ENCODE data around the gene GREB1. TPM values are rescaled to one million over a fixed set of nuclear protein-coding genes. Genes with fewer than 3 reads are reported as not detected.

GREB1 gene
- total RNA-seq, 1 donor from 2014 or later: 0.42 TPM

- H3K4me1 Mint-ChIP-seq: no peaks in the 10 kb centered on the region
- intact Hi-C loops (cut with micrococcal nuclease): no loop called here
- H3K9me3 Mint-ChIP-seq: peaks cover 2% of the 10 kb centered on the region
- no peak for ATAC-seq (ENCODE audit: low read depth)
- peaks cover 7% of the 10 kb centered on the region for H3K27me3 Mint-ChIP-seq
- TF ChIP-seq CTCF (IDR thresholded peaks at IDR 0.05): no peak
- DNase-seq: no peak
- H3K27ac Mint-ChIP-seq: no peak overlapping the region
- no peaks in the 10 kb centered on the region for H3K36me3 Mint-ChIP-seq (ENCODE audit: low read depth)
- ChIA-PET POLR2A (no interaction called here), CTCF (no interaction called here)
- no peak overlapping the region for H3K4me3 Mint-ChIP-seq
Measured at GRCh38 chr2:11499081-11499743, 34.6 kb upstream of the GREB1 start.

GRCh38 chr2:11500702-11501303 lies 33.0 kb upstream of the GREB1 start:
- H3K36me3 Mint-ChIP-seq (ENCODE audit: low read depth): no peaks in the 10 kb centered on the region
- TF ChIP-seq CTCF (IDR thresholded peaks at IDR 0.05): no peak
- H3K4me3 Mint-ChIP-seq: no peak overlapping the region
- ChIA-PET CTCF (interaction anchor here (0.6 kb wide), 1 partner anchor 192 kb away, joined by 4 read pairs; no protein-coding TSS in a partner anchor), POLR2A (no interaction called here)
- H3K27ac Mint-ChIP-seq: no peak overlapping the region
- ATAC-seq (ENCODE audit: low read depth) (no peak), DNase-seq (no peak)
- no peaks in the 10 kb centered on the region for H3K4me1 Mint-ChIP-seq
- intact Hi-C loops (cut with micrococcal nuclease): no loop called here
- peaks cover 8% of the 10 kb centered on the region for H3K27me3 Mint-ChIP-seq
- peaks cover 2% of the 10 kb centered on the region for H3K9me3 Mint-ChIP-seq

GRCh38 chr2:11502740-11503292 lies 31.0 kb upstream of the GREB1 start:
- TF ChIP-seq CTCF (IDR thresholded peaks at IDR 0.05): no peak
- CTCF ChIA-PET: no interaction called here
- H3K4me3 Mint-ChIP-seq: no peak overlapping the region

GRCh38 chr2:11503354-11503927 lies 30.4 kb upstream of the GREB1 start:
- intact Hi-C loops (cut with micrococcal nuclease): no loop called here
- ChIA-PET CTCF (no interaction called here), POLR2A (no interaction called here)
- Mint-ChIP-seq H3K27ac (no peak overlapping the region), H3K36me3 (ENCODE audit: low read depth) (no peaks in the 10 kb centered on the region), H3K9me3 (peaks cover 2% of the 10 kb centered on the region), H3K4me1 (no peaks in the 10 kb centered on the region), H3K27me3 (peaks cover 15% of the 10 kb centered on the region), H3K4me3 (no peak overlapping the region)
- ATAC-seq (ENCODE audit: low read depth): no peak
- TF ChIP-seq CTCF (IDR thresholded peaks at IDR 0.05): no peak
- no peak for DNase-seq

More at GRCh38 chr2:11502740-11503292, 31.0 kb upstream of the GREB1 start:
- intact Hi-C loops (cut with micrococcal nuclease): no loop called here
- POLR2A ChIA-PET: no interaction called here
- Mint-ChIP-seq H3K36me3 (ENCODE audit: low read depth) (no peaks in the 10 kb centered on the region), H3K27me3 (peaks cover 10% of the 10 kb centered on the region), H3K4me1 (no peaks in the 10 kb centered on the region), H3K9me3 (peaks cover 2% of the 10 kb centered on the region), H3K27ac (no peak overlapping the region)
- DNase-seq (no peak), ATAC-seq (ENCODE audit: low read depth) (no peak)
